ENCODE results near the gene ANXA9. TPM values are rescaled to one million over a fixed set of nuclear protein-coding genes. Genes with fewer than 3 reads are reported as not detected.

ANXA9 gene
- total RNA-seq, 1 donor from 2014 or later = not detected

DNA sequence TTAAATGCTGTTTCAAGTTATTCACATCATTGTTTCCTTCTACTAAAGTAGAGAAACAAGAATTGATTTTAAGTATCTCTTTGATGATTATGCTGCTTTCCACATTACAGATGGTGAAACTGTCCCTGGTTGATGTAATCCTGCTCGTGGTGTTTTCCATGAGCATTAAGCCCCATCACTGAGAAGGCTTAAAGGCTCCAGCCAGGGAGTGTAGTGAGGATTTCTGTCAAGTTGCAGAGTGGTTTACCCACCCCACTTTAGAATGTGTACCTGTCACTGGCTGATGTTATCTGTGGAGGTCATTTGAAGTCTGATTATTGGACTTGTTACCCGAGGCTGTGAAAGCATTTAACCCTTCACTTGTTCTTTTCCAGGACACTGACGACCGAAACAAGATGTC lies 20.3 kb upstream of the ANXA9 start:
- Histone ChIP-seq H4K20me1 (ENCODE audit: insufficient read depth, low read length) (peaks cover 18% of the 10 kb centered on the region), H3K4me1 (ENCODE audit: insufficient read depth, low read length) (no peaks in the 10 kb centered on the region), H3K27me3 (ENCODE audit: insufficient read depth, low read length) (no peaks in the 10 kb centered on the region), H3K4me3 (ENCODE audit: insufficient read depth, low read depth, low read length) (no peak overlapping the region), H2AFZ (ENCODE audit: low read depth, low read length) (no peak overlapping the region), H3K4me2 (ENCODE audit: low read length) (no peak overlapping the region), H3K27ac (ENCODE audit: low read depth, low read length) (no peak overlapping the region), H3K36me3 (ENCODE audit: insufficient read depth, low read length) (peaks cover 57% of the 10 kb centered on the region), H3K9ac (ENCODE audit: low read length) (no peak overlapping the region), H3K9me3 (ENCODE audit: insufficient read depth, low read depth, low read length) (no peaks in the 10 kb centered on the region), H3K79me2 (ENCODE audit: insufficient read depth, low read length) (peaks cover 4% of the 10 kb centered on the region)
- Mint-ChIP-seq H3K27me3 (ENCODE audit: low read depth, unreplicated experiment) (no peaks in the 10 kb centered on the region), H3K9me3 (ENCODE audit: unreplicated experiment) (no peaks in the 10 kb centered on the region), H3K4me3 (ENCODE audit: unreplicated experiment) (no peak overlapping the region), H3K36me3 (ENCODE audit: low read depth, unreplicated experiment) (peaks cover 44% of the 10 kb centered on the region), H3K27ac (ENCODE audit: unreplicated experiment) (no peak overlapping the region), H3K4me1 (ENCODE audit: low read depth, unreplicated experiment) (no peaks in the 10 kb centered on the region)
- no peak for FAIRE-seq
- DNase-seq (ENCODE audit: low read depth) = no peak
- no peak for TF ChIP-seq EZH2 (IDR thresholded peaks at IDR 0.05; ENCODE audit: insufficient read depth, low read length)

DNA sequence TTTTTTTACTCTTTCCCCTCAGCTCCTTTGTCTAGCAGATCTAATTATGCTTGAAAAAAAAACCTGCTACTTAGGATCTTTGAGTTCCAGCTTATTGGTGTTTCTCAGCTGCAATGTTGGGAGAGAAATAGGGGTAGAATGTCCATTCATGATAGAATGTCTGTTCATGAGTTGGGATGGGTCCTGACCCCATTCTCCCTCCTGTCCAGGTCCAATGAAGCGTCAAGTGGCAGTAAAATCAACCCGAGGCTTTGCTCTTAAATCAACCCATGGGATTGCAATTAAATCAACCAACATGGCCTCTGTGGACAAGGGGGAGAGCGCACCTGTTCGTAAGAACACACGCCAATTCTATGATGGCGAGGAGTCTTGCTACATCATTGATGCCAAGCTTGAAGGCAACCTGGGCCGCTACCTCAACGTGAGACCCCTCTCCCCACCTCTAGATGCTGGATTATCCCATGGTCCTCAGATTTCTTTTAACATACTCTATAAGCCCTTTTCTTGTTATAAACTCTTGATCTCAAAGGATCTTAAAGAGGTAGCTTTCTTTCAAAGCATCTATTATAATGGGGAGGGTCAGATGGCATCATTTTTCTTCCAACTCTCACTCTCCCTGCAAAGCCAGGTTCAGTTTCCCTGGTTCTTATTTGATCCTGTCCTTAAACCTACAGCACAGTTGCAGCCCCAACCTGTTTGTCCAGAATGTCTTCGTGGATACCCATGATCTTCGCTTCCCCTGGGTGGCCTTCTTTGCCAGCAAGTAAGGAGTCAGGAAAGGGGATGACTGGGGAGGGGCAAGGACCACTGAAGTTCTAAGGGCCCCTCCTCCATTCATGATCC lies 18.6 kb upstream of the ANXA9 start:
- no peak overlapping the region for H3K9ac ChIP-seq (ENCODE audit: low read length)
- peaks cover 65% of the 10 kb centered on the region for H3K36me3 ChIP-seq (ENCODE audit: insufficient read depth, low read length)
- H4K20me1 ChIP-seq (ENCODE audit: insufficient read depth, low read length) = peaks cover 36% of the 10 kb centered on the region
- H3K4me3 Mint-ChIP-seq (ENCODE audit: unreplicated experiment) = no peak overlapping the region
- DNase-seq (ENCODE audit: low read depth) = no peak
- no peaks in the 10 kb centered on the region for H3K9me3 Mint-ChIP-seq (ENCODE audit: unreplicated experiment)
- H3K27me3 ChIP-seq (ENCODE audit: insufficient read depth, low read length) = no peaks in the 10 kb centered on the region
- H3K27me3 Mint-ChIP-seq (ENCODE audit: low read depth, unreplicated experiment) = no peaks in the 10 kb centered on the region
- H3K79me2 ChIP-seq (ENCODE audit: insufficient read depth, low read length) = peaks cover 14% of the 10 kb centered on the region
- TF ChIP-seq EZH2 (IDR thresholded peaks at IDR 0.05; ENCODE audit: insufficient read depth, low read length) = no peak
- TF ChIP-seq, protein P1, sequence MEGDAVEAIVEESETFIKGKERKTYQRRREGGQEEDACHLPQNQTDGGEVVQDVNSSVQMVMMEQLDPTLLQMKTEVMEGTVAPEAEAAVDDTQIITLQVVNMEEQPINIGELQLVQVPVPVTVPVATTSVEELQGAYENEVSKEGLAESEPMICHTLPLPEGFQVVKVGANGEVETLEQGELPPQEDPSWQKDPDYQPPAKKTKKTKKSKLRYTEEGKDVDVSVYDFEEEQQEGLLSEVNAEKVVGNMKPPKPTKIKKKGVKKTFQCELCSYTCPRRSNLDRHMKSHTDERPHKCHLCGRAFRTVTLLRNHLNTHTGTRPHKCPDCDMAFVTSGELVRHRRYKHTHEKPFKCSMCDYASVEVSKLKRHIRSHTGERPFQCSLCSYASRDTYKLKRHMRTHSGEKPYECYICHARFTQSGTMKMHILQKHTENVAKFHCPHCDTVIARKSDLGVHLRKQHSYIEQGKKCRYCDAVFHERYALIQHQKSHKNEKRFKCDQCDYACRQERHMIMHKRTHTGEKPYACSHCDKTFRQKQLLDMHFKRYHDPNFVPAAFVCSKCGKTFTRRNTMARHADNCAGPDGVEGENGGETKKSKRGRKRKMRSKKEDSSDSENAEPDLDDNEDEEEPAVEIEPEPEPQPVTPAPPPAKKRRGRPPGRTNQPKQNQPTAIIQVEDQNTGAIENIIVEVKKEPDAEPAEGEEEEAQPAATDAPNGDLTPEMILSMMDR (IDR thresholded peaks at IDR 0.05; ENCODE audit: insufficient read depth, low read depth, low read length) = no peak
- H3K27ac ChIP-seq (ENCODE audit: low read depth, low read length) = no peak overlapping the region
- H3K4me3 ChIP-seq (ENCODE audit: insufficient read depth, low read depth, low read length) = no peak overlapping the region
- no peaks in the 10 kb centered on the region for H3K9me3 ChIP-seq (ENCODE audit: insufficient read depth, low read depth, low read length)
- no peaks in the 10 kb centered on the region for H3K4me1 ChIP-seq (ENCODE audit: insufficient read depth, low read length)
- H3K4me2 ChIP-seq (ENCODE audit: low read length) = no peak overlapping the region
- H3K36me3 Mint-ChIP-seq (ENCODE audit: low read depth, unreplicated experiment) = peaks cover 54% of the 10 kb centered on the region
- H3K4me1 Mint-ChIP-seq (ENCODE audit: low read depth, unreplicated experiment) = no peaks in the 10 kb centered on the region
- H2AFZ ChIP-seq (ENCODE audit: low read depth, low read length) = no peak overlapping the region
- no peak overlapping the region for H3K27ac Mint-ChIP-seq (ENCODE audit: unreplicated experiment)
- no peak for FAIRE-seq

DNA sequence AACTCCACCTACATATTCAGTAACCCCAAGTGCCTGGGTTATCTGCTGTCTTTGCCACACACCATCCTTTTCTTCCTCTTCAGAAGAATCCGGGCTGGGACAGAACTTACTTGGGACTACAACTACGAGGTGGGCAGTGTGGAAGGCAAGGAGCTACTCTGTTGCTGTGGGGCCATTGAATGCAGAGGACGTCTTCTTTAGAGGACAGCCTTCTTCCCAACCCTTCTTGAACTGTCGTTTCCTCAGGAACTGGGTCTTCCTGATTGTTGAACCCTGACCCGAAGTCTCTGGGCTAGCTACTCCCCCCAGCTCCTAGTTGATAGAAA lies 18.0 kb upstream of the ANXA9 start:
- H3K9ac ChIP-seq (ENCODE audit: low read length) = no peak overlapping the region
- H3K4me2 ChIP-seq (ENCODE audit: low read length) = no peak overlapping the region
- no peak overlapping the region for H3K4me3 Mint-ChIP-seq (ENCODE audit: unreplicated experiment)
- H3K4me1 Mint-ChIP-seq (ENCODE audit: low read depth, unreplicated experiment) = no peaks in the 10 kb centered on the region
- no peaks in the 10 kb centered on the region for H3K9me3 ChIP-seq (ENCODE audit: insufficient read depth, low read depth, low read length)
- TF ChIP-seq, protein P1 (IDR thresholded peaks at IDR 0.05; ENCODE audit: insufficient read depth, low read depth, low read length) = no peak
- no peak for TF ChIP-seq EZH2 (IDR thresholded peaks at IDR 0.05; ENCODE audit: insufficient read depth, low read length)
- no peak overlapping the region for H3K27ac Mint-ChIP-seq (ENCODE audit: unreplicated experiment)
- FAIRE-seq = no peak
- H3K36me3 ChIP-seq (ENCODE audit: insufficient read depth, low read length) = peaks cover 63% of the 10 kb centered on the region
- no peak for DNase-seq (ENCODE audit: low read depth)
- H3K4me3 ChIP-seq (ENCODE audit: insufficient read depth, low read depth, low read length) = no peak overlapping the region
- peaks cover 42% of the 10 kb centered on the region for H4K20me1 ChIP-seq (ENCODE audit: insufficient read depth, low read length)
- no peaks in the 10 kb centered on the region for H3K4me1 ChIP-seq (ENCODE audit: insufficient read depth, low read length)
- H3K27me3 Mint-ChIP-seq (ENCODE audit: low read depth, unreplicated experiment) = no peaks in the 10 kb centered on the region
- H3K27me3 ChIP-seq (ENCODE audit: insufficient read depth, low read length) = no peaks in the 10 kb centered on the region
- peaks cover 20% of the 10 kb centered on the region for H3K79me2 ChIP-seq (ENCODE audit: insufficient read depth, low read length)
- no peak overlapping the region for H3K27ac ChIP-seq (ENCODE audit: low read depth, low read length)
- H3K36me3 Mint-ChIP-seq (ENCODE audit: low read depth, unreplicated experiment) = peaks cover 56% of the 10 kb centered on the region
- H3K9me3 Mint-ChIP-seq (ENCODE audit: unreplicated experiment) = no peaks in the 10 kb centered on the region
- H2AFZ ChIP-seq (ENCODE audit: low read depth, low read length) = no peak overlapping the region

All from astrocyte (in vitro differentiated cells and primary cell).